GM21367 (cell line): Measurements from ENCODE around the gene ETHE1.
"Not testable (repeated sequence)": the region's sequence is repeated elsewhere in the genome, so short reads cannot be mapped to it uniquely, and the experiment has no call there.

Source experiments
- ATAC-seq: cut with Tn5 transposase; IDR thresholded peaks from one replicate; pipeline ENCODE4 v1.9.1; 2021; ENCODE audit not compliant: unreplicated experiment

The ETHE1 gene

GRCh38 chr19:43552616-43553015, 25.6 kb upstream of the ETHE1 start:
- ATAC-seq: no peak

- no peak for ATAC-seq
Measured at GRCh38 chr19:43552198-43552450, 25.1 kb upstream of the ETHE1 start.

DNA sequence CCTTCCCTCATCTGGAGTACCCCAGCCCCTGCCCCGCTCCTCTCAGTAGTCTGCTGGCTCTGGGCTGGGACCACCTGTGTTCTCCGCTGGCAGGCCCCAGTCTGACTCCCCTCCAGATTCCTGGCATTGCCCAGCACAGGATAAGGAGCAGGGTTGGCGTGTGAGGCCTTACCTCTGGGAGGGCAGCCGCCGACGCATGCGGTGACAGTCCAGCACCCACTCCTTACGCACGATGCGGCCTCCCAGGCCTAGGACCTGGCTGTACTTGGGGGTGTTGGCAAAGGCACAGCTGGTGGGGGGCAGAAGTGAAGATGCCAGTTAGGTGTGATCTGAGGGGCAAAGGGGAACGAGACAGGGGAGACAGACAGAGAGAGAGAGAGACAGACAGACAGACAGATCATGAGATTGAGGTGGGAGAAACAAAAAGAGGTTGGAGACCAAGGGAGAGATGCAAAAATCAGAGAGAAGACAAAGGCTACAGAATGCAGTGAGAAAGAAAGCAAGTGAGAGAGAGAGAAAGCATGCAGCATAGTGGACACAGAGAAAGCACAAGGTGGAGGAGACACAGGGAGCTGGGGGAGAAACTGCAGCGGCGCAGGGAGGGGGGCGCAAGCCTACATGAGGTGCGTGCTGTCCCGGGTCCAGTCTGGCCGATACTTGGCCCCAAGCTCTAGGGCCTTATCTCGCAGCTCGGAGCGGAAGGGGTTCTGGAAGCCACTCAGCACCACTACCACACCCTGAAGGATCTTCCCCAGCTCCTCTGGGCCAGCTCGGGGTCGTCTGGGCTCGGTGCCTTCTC, 24.6 kb upstream of the ETHE1 start:
- no peak for ATAC-seq

- no peak for ATAC-seq
Measured at GRCh38 chr19:43548706-43549105, 21.7 kb upstream of the ETHE1 start.

- ATAC-seq: not testable (repeated sequence)
Measured at GRCh38 chr19:43547926-43548325, 20.9 kb upstream of the ETHE1 start.

DNA sequence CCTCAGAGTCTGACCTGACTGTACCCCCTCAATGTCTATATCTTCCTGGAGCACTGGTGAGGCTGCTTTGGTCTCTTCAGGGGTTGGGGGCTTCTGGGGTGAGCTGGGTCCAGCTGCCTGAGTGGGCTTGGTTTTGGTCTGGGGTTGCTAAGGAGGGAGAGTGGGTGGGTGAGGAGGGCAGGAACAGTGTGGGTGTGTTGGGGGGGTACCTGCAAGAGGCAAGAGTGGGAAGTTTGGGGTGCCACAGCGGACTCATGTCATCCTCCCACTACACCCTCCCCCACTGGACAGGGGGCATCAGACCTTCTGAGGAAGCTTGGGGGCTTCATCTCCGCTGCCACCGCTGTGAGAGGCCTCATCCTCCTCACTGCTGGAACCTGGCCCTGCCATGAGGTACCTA, 19.6 kb upstream of the ETHE1 start:
- no peak for ATAC-seq

DNA sequence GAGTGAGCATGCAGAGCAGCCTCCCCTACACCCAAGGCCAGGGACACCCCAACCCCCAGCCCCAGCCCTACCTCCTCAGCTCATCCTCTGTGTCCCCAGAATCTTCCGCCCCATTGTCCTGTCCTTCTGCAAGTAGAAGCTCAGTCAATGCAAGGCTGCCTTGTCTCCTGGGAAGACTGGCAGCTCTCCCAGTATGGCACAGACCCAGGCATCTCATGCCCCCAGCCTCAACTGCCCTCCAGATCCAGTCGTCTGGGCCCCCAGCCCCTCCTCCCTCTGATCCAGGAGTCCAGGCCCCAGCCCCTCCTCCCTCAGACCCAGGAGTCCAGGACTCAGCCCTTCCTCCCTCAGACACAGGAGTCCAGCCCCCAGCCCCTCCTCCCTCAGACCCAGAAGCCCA, 19.0 kb upstream of the ETHE1 start:
- ATAC-seq: no peak

- ATAC-seq: no peak
Measured at GRCh38 chr19:43545276-43545675, 18.3 kb upstream of the ETHE1 start.

- ATAC-seq: no peak
Measured at GRCh38 chr19:43544077-43544476, 17.1 kb upstream of the ETHE1 start.

GRCh38 chr19:43541920-43542650, 15.1 kb upstream of the ETHE1 start:
- ATAC-seq: no peak

GRCh38 chr19:43540381-43540780, 13.4 kb upstream of the ETHE1 start:
- ATAC-seq: no peak

GRCh38 chr19:43538922-43539321, 11.9 kb upstream of the ETHE1 start:
- no peak for ATAC-seq

DNA sequence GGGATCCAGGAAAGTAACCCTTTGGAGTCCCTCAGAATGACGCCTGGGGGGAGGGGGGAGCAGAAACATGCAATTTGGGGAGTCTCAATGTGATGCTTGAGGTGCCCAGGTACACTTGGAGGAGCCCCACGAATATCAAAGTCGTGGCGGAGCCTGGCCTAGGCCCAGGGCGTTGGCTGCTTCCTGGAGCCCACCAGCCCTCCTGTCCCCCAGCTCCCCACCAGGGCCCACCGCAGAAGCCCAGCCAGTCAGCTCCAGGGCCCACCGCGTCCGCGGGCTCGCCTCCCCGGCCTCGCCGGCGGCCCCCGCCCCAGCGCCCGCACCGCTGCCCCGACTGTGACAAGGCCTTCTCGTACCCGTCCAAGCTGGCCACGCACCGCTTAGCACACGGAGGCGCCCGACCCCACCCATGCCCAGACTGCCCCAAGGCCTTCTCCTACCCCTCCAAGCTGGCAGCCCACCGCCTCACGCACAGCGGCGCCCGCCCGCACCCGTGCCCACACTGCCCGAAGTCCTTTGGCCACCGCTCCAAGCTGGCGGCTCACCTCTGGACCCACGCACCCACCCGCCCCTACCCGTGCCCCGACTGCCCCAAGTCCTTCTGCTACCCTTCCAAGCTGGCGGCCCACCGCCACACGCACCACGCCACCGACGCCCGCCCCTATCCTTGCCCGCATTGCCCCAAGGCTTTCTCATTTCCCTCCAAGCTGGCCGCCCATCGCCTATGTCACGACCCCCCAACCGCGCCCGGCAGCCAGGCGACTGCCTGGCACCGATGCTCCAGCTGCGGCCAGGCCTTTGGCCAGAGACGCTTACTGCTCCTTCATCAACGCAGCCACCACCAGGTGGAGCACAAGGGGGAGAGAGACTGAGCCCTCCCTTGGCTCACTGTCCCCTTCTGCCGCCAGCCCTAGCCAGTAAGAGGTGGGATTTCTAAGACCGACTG, 8.1 kb upstream of the ETHE1 start:
- no peak for ATAC-seq

DNA sequence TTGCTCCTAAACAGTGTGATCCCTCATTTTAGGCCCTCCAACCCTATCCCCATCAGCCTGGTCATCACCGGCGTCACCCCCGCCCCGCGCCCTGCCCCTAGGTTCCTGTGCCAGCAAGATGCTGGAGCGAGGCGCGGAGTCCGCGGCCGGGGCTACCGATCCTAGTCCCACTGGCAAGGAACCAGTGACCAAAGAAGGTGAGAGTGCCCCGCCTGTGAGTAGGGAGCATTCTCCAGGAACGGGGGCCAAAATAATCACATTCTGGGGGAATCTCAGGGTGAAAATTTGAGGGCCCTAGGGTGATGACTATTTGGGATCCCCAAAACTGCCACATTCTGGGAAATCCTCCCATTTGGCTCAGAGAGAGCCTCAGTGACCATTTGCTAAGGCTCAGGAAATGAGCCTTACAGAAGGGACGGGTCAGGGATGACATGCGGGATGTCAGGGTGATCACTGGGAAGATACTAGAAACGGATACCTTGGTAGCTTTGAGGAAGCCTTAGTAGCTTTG, 7.4 kb upstream of the ETHE1 start:
- ATAC-seq: no peak

DNA sequence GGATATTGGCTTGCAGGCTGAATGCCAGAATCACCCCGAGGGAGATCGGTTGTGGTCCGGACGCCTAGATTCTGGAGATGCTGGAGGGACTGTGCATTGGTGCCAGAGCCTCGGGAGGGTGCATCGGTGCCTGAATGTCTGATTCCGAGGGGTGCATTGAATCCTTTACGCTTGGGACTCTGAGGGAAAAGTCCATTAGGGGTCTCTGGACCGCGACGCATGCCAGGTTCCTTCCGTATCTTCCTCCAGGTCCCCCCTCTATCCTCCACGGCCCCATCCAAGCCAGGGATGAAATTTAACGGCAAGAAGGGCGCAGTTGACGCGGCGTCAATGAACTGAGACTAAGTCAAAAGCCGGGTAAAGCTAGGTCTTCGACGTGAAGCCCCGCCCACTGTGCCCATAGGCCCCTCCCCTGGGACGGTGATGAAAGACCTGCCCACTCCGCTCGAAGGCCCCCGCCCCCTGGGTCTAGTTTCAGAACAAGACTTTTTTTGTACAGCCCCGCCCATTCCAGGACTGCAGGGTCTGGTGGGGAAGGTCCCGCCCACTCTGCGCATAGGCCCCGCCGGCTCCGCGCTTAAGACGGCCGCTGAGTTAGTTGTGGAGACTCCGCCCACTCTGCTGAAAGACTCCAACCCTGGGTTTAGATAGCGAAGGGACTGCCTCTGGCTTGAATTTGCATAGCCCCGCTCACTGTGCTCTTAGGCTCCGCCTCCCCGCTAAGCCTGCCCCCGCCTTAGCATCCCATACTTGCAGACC, 6.7 kb upstream of the ETHE1 start:
- peak; percentile 47 for ATAC-seq

DNA sequence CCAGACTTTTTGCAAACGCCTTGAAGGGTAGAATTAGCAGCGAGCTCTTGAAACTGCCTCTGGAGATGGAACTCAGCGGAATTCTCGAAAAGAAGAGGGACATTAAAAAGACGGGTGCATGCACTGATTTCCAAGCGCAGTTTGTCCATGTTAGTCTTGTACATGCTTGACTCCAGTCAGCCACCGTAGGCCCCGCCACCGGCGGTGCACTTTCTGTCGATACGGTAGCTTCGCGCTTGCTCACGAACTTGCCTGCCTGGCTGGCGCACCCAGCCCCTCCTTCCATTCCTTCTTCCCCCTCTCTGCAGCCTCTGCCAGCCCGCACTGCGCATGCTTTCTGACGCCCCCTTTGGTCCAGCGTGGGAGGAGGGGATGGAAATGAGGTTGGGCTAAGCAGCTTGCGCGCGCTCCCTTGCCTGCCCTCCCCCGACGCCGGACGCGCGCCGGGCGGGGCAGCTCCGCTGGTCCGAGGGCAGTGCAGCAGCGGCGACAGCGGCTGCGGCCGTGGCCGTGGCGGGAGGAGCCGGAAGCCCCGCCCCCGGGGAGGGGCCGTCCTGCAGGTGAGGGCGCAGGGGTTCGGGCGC, 6.1 kb upstream of the ETHE1 start, which contains the start of gene ZNF575:
ZNF575 (plus strand) TSS at position 227 of the 584 bp plus-strand sequence. CDS start 1,235 bp downstream, outside the sequence.
- no peak for ATAC-seq

- ATAC-seq: no peak
Measured at GRCh38 chr19:43532571-43532961, 5.6 kb upstream of the ETHE1 start.

GRCh38 chr19:43527860-43528622, 1.0 kb upstream of the ETHE1 start:
- ATAC-seq: no peak
